Measurements from ENCODE around the gene EMP2. TPM values are rescaled to one million over a fixed set of nuclear protein-coding genes. Genes with fewer than 3 reads are reported as not detected.

The EMP2 gene
- total and polyA plus RNA-seq, 9 donors = 50.4 to 74.8 (median 63.9) TPM

Other genes starting within 250 kb of the EMP2 start
- 6.0 TPM for gene ATF7IP2, start 194.5 kb downstream of the EMP2 start, total RNA-seq
- 10 to 100 TPM in 1 of 8 donors, 1 to 10 TPM in 7; 3.1 to 10.9 (median 5.1) TPM for gene ATF7IP2, start 194.5 kb downstream of the EMP2 start, polyA plus RNA-seq (ENCODE audit: insufficient read depth in 1 of 8, insufficient read length in 8 of 8, low replicate concordance in 1 of 8)
- gene TEKT5, start 114.3 kb upstream of the EMP2 start, total RNA-seq = 0.13 TPM
- under 1 TPM in 4 of 8 donors, not detected in 4; 0.16 to 0.39 (median 0.20) TPM for gene TEKT5, start 114.3 kb upstream of the EMP2 start, polyA plus RNA-seq (ENCODE audit: insufficient read depth in 1 of 8, insufficient read length in 8 of 8, low replicate concordance in 1 of 8)
- 34.0 TPM for gene NUBP1, start 163.2 kb upstream of the EMP2 start, total RNA-seq
- gene NUBP1, start 163.2 kb upstream of the EMP2 start, polyA plus RNA-seq (ENCODE audit: insufficient read depth in 1 of 8, insufficient read length in 8 of 8, low replicate concordance in 1 of 8) = 10 to 100 TPM; 27.0 to 33.5 (median 30.2) TPM
- 2.8 TPM for gene TVP23A, start 238.2 kb upstream of the EMP2 start, total RNA-seq
- 1 to 10 TPM; 2.0 to 4.0 (median 3.0) TPM for gene TVP23A, start 238.2 kb upstream of the EMP2 start, polyA plus RNA-seq (ENCODE audit: insufficient read depth in 1 of 8, insufficient read length in 8 of 8, low replicate concordance in 1 of 8)